GM19467 (cell line): ENCODE data around the gene CETN2.
A peak's percentile ranks its signal among the peaks of the same experiment; 100 is the strongest.
"Not testable (repeated sequence)": the region's sequence is repeated elsewhere in the genome, so short reads cannot be mapped to it uniquely, and the experiment has no call there.

ENCODE experiments used
- ATAC-seq: cut with Tn5 transposase; IDR thresholded peaks from one replicate; pipeline ENCODE4 v1.9.1; 2021; ENCODE audit warnings: mild to moderate bottlenecking, moderate library complexity; ENCODE audit not compliant: unreplicated experiment

Gene CETN2

DNA sequence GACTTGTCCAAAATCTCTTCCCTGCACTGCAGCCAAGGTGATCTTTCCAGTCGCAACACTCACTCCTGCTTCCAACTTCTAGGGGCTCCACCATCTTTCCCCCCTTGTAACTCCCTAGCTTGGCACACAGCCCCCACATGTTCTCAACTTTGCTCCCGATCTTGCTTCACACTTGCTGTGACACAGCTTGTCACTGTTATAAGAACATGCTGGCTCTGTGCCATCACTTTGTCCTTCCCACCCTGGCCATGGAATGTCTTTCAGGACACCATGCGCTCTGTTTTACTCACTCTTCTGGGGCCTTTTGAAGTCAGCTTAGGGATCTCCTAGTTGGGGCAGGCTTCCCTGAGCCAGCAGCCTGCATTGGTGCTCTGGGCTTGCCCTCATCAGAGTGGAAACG is 2.8 kb upstream of the CETN2 start:
- ATAC-seq: no peak

GRCh38 chrX:152832520-152832919 is 2.0 kb upstream of the CETN2 start:
- no peak for ATAC-seq

GRCh38 chrX:152831391-152831790 is 834 bp upstream of the CETN2 start:
- ATAC-seq: no peak

GRCh38 chrX:152824841-152825374 is 5.6 kb downstream of the CETN2 start:
- ATAC-seq: no peak

DNA sequence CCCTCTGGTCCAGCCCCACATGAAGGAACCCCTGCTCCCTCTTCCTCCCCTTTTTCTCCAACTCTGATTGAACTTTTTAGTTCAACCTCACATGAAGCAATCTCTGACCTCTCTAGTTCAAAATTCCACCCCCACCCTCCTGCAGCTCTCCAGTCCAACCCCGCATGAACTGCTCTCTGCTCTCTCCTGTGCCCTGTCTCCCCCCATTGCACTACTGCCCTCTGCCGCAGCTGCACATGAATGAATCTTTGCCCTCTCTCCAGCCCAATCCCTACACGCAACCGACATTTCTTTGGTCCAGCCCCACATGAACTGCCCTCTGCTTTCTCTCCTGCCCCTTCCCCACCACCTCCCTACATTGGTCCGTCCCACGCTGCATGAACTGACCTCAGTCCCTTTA is 6.9 kb downstream of the CETN2 start:
- ATAC-seq: no peak

GRCh38 chrX:152822383-152823086 is 8.0 kb downstream of the CETN2 start:
- ATAC-seq: no peak

DNA sequence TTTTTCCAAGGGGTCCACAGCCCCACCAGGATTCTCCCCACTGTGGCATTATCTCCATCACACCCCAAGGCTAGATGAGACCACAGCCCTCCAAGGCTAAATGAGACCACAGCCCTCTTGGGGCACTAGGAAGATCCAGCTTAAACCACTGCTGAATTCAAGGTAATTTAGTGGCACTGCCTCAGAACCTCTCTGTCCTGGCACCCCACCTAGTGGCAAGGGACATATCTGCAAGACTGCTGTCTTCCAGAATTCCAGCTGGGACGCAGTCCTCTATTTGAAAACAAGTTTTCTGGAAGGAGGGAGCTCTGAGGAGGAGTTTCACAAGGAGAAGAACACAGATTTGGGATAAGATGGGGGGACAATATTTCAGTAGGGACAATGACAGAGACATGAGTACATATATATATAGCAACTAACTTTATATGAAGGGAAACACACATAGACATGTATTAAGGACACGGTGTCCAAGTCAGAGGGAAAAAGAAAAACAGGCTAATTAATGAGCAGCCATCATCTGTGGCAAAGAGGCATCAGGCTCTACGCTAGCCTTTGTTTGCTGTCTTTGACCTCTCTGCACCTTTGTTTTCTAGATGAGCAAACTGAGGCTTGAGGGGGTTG is 9.3 kb downstream of the CETN2 start:
- peak; percentile 54 for ATAC-seq

DNA sequence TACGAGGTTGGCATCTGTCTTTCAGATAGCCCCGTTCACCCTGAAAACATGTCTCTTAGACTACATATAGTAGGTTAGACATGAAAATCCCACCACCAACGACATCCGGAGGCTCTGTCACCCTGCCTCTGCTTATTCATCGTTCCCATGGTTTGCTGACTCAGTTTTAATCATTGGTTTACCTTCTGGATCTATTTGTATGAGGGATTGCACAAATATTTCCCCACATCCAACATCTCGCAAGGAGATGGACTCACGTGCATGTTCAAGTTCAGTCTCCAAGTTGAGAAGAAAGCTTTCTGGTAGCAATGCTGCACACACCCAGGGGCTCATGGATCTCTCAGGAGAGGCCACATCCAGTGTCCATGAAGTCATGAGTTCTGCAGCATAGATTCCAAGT is 10.8 kb downstream of the CETN2 start:
- no peak for ATAC-seq

DNA sequence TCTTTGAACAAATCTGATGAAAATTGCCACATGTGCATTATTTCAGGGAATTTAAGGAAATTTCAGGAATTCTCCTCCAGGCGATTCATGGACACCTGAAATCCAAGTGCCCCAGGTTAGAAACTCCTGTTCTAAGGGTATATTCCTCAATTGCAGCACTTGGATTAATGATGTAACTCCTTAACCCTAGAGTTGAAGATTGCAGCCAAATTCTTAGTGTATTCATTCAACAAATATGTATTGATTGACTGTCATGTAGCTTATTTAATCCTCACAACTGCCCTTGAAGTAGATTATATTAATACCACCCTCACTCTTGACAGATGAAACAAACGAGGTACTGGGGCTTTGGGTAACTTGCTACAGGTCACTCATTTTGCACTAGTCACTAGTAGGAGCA is 11.3 kb downstream of the CETN2 start:
- no peak for ATAC-seq

DNA sequence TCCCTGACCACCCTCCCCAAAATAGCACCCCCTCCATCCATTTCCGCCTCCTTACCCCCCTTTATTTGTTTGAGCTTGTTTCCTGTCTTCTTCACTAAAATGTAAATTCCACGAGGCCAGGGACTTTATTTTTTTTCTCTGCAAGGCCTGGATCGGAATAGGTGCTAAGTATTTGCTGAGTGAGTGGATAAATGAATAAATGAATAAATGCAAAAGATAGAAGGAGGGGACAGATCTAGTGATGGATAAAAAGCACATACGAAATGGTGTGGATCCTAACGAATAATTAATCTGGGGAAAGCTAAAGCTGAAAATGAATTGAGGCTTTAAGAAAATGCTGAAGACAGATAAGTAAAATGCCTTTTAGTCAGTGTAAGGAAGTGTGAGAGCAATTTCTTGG is 12.2 kb downstream of the CETN2 start:
- no peak for ATAC-seq

GRCh38 chrX:152817078-152817764 is 13.3 kb downstream of the CETN2 start:
- no peak for ATAC-seq

- no peak for ATAC-seq
These were observed 16.5 kb downstream of the CETN2 start for GRCh38 chrX:152814048-152814447.

DNA sequence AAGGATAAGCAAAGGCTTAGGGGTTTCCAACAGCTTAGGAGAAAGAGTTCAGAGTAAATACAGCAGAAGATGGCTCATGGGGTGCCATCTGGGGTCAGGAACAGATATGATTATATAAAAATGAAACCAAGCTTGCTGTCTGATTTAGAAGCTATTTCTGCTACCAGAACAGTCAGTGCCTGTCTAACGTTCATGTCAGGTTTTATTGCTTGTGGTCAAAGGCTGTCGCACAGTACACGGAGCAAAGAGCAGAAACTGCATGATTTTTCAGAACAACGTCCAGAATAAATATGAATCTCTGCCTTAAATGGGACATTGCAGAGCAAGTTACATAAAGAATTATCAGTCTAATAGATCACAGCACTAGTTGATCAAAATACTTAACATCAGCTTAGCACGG is 17.4 kb downstream of the CETN2 start:
- no peak for ATAC-seq

DNA sequence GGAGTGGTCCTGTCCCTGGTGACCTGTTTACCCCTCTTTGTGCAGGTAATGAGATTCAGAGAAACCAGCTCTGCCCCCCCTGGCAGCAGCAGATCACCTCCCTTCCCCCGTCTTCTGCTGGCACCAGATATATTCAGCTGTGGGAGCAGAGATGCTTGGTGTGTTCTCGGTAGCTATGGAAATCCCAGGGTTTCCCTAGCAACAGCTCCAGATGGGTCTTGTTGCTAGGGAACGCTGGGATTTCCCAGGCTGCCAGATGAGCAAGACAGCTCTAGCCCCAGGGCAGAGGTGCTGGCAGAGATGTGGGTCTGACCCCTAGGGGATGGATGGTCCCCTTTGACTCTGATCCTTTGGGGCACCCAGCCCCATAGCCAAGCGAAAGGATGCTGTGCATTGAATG is 20.2 kb downstream of the CETN2 start:
- ATAC-seq: no peak

DNA sequence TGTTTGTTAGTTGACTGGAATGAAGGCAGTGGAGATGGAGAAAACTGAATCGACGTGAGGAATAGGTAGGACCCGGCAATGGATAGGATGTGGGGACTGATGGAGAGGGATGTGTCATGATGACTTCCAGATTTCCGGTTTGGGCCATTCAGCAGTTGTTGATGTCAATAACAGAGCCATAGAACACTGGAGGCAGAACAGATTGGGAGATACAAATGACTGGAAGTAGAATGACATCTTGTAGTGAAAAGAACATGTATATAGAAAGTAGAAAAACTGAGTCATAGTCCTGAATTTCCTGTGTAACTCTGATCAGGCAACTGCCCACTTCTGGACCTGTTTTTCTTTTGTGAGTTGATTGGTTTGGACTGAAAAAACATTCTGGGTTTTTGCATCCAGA is 24.5 kb downstream of the CETN2 start:
- ATAC-seq: no peak

DNA sequence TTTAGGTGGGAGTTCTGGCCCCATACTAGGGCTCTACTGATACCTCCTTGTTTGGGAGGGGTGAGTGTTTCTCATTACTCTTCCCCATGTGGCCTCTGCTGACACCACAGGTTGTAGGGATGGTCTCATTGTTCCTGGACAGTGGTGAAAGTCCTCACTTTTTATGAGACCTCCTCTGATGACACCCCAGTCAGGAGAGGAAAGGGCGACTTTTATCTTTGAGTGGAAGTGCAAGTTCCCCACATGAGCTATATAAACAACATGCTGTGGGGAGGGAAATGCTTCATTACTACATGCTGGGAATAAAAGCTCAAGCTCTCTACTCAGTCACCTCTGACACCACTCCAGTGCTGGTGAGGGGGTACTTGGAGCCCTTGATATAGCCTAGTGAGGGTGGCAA is 31.6 kb downstream of the CETN2 start:
- no peak for ATAC-seq

GRCh38 chrX:152787062-152787461 is 43.5 kb downstream of the CETN2 start:
- ATAC-seq: not testable (repeated sequence)
